ENCODE measurements around the gene FANCB. TPM values are rescaled to one million over a fixed set of nuclear protein-coding genes. Genes with fewer than 3 reads are reported as not detected.

Gene FANCB
- total and polyA plus RNA-seq, 10 donors, result 0.54 to 4.3 (median 3.3) TPM

DNA sequence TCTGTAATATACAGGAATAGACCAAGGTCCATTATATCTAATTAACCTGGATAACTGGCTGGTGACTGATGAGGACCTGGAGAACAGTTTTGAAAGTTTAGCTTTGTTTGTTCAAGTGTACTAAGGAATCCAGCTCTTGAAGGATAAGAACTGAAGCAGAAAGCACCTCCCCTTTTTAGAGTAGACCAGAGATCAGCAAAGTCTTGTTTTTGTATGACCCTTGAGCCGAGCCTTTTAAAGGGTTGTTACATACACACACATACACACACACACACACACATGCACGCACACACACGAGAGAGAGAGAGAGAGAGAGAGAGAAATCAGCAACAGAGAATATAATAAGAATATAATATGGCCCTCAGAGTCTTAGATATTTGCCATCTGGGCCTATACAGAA lies 13.4 kb upstream of the FANCB start:
- Histone ChIP-seq H3K4me1 (no peaks in the 10 kb centered on the region), H3K27me3 (replicated peaks in 1 of 7) (no peaks in the 10 kb centered on the region), H3K9me3 (no peaks in the 10 kb centered on the region), H3K27ac (no peak overlapping the region), H3K4me3 (no peak overlapping the region), H3K36me3 (no peaks in the 10 kb centered on the region)
- TF ChIP-seq POLR2A (IDR thresholded peaks at IDR 0.05) (no peak), POLR2AphosphoS5 (IDR thresholded peaks at IDR 0.05) (no peak)
- TF ChIP-seq, protein P1, sequence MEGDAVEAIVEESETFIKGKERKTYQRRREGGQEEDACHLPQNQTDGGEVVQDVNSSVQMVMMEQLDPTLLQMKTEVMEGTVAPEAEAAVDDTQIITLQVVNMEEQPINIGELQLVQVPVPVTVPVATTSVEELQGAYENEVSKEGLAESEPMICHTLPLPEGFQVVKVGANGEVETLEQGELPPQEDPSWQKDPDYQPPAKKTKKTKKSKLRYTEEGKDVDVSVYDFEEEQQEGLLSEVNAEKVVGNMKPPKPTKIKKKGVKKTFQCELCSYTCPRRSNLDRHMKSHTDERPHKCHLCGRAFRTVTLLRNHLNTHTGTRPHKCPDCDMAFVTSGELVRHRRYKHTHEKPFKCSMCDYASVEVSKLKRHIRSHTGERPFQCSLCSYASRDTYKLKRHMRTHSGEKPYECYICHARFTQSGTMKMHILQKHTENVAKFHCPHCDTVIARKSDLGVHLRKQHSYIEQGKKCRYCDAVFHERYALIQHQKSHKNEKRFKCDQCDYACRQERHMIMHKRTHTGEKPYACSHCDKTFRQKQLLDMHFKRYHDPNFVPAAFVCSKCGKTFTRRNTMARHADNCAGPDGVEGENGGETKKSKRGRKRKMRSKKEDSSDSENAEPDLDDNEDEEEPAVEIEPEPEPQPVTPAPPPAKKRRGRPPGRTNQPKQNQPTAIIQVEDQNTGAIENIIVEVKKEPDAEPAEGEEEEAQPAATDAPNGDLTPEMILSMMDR (IDR thresholded peaks at IDR 0.05 in 8 of 11, conservative IDR thresholded peaks at IDR 0.05 in 3 of 11), result no peak
- intact Hi-C loops (cut with DNase I; ENCODE audit: low total_unique reads), result no loop called here
- WGBS, 5 donors, result 38 to 97% (median 90%) methylated on average over 2 to 3 of the region's 3 CpGs
- no peak for DNase-seq

DNA sequence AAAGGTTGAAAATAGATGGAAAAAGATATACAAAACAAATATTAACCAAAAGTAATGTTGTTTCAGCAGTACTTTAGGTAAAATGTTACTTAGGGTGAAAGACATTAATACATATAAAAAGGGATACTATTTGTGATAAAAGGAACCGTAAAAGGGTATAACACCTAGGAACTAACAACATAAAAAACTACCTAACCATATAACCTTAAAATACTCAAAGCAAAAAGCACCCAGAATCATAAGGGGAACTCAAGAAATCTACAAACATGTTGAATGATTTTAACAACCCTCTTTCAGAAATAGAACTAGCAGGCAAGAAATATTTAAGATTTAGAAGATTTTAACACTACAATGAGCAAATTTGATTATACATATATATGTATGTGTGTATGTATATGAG lies 11.8 kb upstream of the FANCB start:
- no peak for DNase-seq
- 70 to 83% (median 71%) methylated on average over 1 of the region's 1 CpG for WGBS, 5 donors
- Histone ChIP-seq H3K9me3 (no peaks in the 10 kb centered on the region), H3K36me3 (no peaks in the 10 kb centered on the region), H3K4me3 (no peak overlapping the region), H3K27ac (no peak overlapping the region), H3K4me1 (no peaks in the 10 kb centered on the region), H3K27me3 (replicated peaks in 1 of 7) (no peaks in the 10 kb centered on the region)
- no peak for TF ChIP-seq POLR2A (IDR thresholded peaks at IDR 0.05)
- TF ChIP-seq, protein P1 (IDR thresholded peaks at IDR 0.05 in 8 of 11, conservative IDR thresholded peaks at IDR 0.05 in 3 of 11), result no peak
- no peak for TF ChIP-seq POLR2AphosphoS5 (IDR thresholded peaks at IDR 0.05)
- intact Hi-C loops (cut with DNase I; ENCODE audit: low total_unique reads), result no loop called here

DNA sequence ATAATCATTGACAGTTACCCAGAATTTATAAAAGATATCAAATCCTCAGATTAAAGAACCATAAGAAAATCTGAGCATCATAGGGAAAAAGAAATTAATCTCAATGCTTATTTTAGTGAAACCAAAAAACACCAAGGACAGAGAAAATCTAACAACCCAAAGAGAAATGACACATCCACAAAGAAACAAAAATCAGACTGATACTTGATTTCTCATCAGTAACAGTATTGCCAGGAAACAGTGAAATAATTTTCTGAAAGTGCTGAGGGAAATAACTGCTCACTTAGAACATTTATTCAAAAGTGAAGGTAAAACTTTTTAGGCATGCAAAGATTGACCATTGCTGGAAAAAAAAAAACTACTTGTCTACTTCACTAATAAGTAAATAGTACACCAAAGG lies 11.0 kb upstream of the FANCB start:
- intact Hi-C loops (cut with DNase I; ENCODE audit: low total_unique reads), result no loop called here
- no peaks in the 10 kb centered on the region for H3K27me3 ChIP-seq (replicated peaks in 1 of 7)
- TF ChIP-seq POLR2A (IDR thresholded peaks at IDR 0.05), result no peak
- TF ChIP-seq, protein P1 (IDR thresholded peaks at IDR 0.05 in 8 of 11, conservative IDR thresholded peaks at IDR 0.05 in 3 of 11), result no peak
- TF ChIP-seq POLR2AphosphoS5 (IDR thresholded peaks at IDR 0.05), result no peak

DNA sequence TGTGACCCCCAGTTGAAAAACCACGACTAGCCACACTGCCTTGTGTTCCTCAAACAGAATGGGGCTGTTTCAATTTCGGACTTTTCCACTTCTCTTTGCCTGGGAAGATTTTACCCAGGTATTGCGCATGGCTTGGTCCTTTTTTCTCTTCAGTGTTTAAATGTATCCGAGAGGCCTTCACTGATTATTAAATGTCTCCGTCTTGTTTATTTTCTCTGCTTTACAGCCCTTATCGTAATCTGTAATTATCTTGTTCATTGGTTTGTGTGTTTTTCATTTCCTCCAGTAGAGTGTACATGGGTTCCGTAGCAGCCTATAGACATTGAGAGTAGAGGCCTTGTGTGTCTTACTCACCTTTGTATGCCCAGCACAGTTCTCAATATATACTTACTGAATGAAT lies 2.8 kb upstream of the FANCB start:
- 70 to 91% (median 77%) methylated on average over 7 of the region's 7 CpGs for WGBS, 5 donors
- TF ChIP-seq, protein P1 (IDR thresholded peaks at IDR 0.05 in 8 of 11, conservative IDR thresholded peaks at IDR 0.05 in 3 of 11), result no peak
- no peak for TF ChIP-seq POLR2AphosphoS5 (IDR thresholded peaks at IDR 0.05)
- no peak for TF ChIP-seq POLR2A (IDR thresholded peaks at IDR 0.05)
- H3K4me1 ChIP-seq, result peaks cover 0 to 33% (median 9%) of the 10 kb centered on the region in 6 donors

More for the DNA sequence above, 11.0 kb upstream of the FANCB start:
- no peaks in the 10 kb centered on the region for H3K4me1 ChIP-seq
- no peaks in the 10 kb centered on the region for H3K36me3 ChIP-seq
- no peak for DNase-seq
- H3K9me3 ChIP-seq, result no peaks in the 10 kb centered on the region
- no peak overlapping the region for H3K27ac ChIP-seq
- no peak overlapping the region for H3K4me3 ChIP-seq

More for the DNA sequence above, 2.8 kb upstream of the FANCB start:
- DNase-seq, result no peak
- Histone ChIP-seq H3K9me3 (no peaks in the 10 kb centered on the region), H3K27me3 (replicated peaks in 1 of 7) (no peaks in the 10 kb centered on the region), H3K4me3 (no peak overlapping the region), H3K27ac (peak overlapping the region in 3 of 8 donors; percentile 4 to 94 (median 92)), H3K36me3 (no peaks in the 10 kb centered on the region)
- intact Hi-C loops (cut with DNase I; ENCODE audit: low total_unique reads), result no loop called here
